Epithelial cell of proximal tubule (primary cell): ENCODE measurements around the gene IMMP2L. TPM values are rescaled to one million over a fixed set of nuclear protein-coding genes. Genes with fewer than 3 reads are reported as not detected.

ENCODE experiments used
- DNase-seq: peaks from one replicate; pipeline ENCODE4 v3.0.0-alpha.2; 2011; ENCODE audit warnings: low read depth
- H3K4me3 ChIP-seq: 2 replicates; pipeline ENCODE4 v1.5.1; 2011; ENCODE audit warnings: low read depth, mild to moderate bottlenecking, low read length
- total RNA-seq: library from RNA; depleted of rRNA; stranded (reverse); fragments of >200 nt; gene quantifications from 2 replicates; pipeline ENCODE4 v1.2.3, GENCODE V29; 2015
- TF ChIP-seq, protein P1 (sequence below): conservative IDR thresholded peaks from 2 replicates; pipeline ENCODE4 v1.5.1; 2012; ENCODE audit warnings: low read depth, mild to moderate bottlenecking, low read length

The IMMP2L gene
- total RNA-seq, 1 donor from 2014 or later: 8.4 TPM

DNA sequence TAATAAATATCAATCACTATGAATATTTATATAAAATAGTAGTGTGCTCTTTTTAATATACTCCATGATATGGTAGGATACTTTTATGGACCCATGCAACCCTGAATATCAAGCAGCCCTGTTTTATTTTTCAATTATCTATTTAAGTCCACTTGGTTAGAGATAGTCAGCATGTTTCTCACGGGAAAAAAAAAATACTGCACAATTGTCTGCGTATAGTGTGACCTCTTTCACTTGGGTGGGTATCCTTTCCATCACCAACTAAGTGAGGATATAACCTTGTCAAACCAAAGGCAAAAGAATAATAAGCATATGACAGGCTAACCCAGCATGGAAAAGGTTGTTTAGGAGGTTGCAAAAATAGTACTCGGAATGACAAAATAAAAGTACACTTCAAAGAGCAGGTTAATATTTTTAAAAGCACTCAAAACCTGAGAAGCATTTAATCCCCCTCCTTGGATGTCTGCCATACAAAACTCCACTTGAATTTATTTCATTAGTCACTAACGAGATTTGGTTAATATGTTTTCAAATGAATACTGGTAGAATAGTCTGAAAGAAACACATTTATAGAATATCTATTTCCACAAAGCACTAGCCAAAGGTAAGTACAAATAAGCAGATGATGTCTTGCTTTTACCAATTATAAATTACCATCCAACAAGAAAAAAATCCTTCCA lies 76.5 kb downstream of the IMMP2L start:
- TF ChIP-seq, protein P1, sequence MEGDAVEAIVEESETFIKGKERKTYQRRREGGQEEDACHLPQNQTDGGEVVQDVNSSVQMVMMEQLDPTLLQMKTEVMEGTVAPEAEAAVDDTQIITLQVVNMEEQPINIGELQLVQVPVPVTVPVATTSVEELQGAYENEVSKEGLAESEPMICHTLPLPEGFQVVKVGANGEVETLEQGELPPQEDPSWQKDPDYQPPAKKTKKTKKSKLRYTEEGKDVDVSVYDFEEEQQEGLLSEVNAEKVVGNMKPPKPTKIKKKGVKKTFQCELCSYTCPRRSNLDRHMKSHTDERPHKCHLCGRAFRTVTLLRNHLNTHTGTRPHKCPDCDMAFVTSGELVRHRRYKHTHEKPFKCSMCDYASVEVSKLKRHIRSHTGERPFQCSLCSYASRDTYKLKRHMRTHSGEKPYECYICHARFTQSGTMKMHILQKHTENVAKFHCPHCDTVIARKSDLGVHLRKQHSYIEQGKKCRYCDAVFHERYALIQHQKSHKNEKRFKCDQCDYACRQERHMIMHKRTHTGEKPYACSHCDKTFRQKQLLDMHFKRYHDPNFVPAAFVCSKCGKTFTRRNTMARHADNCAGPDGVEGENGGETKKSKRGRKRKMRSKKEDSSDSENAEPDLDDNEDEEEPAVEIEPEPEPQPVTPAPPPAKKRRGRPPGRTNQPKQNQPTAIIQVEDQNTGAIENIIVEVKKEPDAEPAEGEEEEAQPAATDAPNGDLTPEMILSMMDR: no peak
- no peak overlapping the region for H3K4me3 ChIP-seq
- DNase-seq: no peak

DNA sequence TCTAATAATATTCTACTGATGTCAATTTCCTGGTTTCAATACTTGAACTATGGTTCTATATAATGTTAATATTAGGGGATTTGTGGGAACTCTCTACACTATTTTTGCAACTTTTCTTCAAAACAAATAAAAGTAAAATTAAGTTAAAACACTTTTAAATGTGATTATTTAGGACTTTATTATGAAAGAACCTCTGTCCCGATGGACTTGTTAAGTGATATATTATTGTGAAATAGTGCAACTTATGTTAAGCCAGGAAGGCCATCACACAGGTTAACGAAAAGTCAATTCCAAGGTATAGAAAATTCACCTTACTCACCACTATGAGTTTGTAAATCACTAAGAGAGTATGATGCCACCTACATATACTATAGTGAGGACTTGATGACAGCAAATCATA lies 79.2 kb downstream of the IMMP2L start:
- no peak overlapping the region for H3K4me3 ChIP-seq
- TF ChIP-seq, protein P1: no peak
- DNase-seq: no peak

DNA sequence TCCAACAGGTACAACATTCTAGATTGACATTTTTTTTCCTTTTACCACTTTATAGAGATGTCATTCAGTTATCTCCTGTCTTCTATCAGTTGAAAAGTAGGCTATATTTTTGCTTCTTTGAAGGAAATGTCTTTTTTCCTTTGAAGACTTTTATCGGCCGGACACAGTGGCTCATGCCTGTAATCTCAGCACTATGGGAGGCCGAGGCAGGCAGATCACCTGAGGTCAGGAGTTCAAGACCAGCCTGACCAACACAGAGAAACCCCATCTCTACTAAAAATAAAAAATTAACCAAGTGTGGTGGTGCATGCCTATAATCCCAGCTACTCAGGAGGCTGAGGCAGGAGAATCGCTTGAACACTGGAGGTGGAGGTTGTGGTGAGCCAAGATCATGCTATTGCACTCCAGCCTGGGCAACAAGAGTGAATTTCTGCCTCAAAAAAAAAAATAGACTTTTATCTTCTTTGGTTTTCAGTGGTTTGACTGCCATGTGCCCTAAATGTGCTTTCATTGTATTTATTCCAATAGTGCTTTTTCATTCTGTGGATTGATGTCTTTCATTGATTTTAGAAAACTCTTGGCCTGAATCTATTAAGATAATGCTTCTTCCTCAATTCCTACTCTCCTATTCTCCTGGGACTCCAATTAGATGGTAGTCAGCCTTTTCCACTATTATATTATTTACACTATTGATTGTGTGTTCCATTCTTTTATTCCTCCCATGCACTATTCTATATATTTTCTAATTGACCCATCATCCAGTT lies 84.6 kb downstream of the IMMP2L start:
- TF ChIP-seq, protein P1: no peak
- DNase-seq: no peak
- no peak overlapping the region for H3K4me3 ChIP-seq

DNA sequence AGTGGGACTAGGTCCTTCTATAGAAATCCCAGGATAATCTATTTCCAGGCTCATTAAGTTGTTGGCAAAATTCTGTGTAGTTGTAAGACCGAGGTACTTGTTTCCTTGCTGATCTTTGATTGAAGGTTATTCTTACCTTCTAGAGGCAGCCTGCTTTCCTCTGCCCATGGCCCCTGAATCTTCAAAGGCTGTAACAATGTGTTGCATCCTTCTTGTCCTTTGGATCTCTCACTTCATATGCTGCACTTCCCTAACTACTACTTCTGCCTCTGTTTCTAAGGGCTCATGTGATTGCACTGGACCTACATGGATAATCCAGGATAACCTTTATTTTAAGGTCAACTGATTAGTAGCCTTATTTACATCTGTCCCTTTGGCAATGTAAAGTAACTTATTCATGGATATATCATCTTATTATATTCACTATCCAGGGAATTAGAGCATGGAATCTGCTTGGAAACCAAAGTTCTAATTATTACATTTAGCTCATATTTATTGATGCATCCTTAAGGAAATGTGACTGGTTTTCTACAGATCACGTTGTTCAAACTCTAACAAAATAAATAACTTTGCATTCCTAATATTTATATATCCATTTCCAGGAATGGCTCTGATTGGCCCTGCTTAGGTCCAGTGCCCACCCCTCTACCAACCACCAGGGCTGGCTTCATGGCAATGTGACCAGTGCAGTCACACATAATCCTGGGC lies 85.6 kb downstream of the IMMP2L start:
- DNase-seq: no peak
- H3K4me3 ChIP-seq: no peak overlapping the region
- TF ChIP-seq, protein P1: no peak

DNA sequence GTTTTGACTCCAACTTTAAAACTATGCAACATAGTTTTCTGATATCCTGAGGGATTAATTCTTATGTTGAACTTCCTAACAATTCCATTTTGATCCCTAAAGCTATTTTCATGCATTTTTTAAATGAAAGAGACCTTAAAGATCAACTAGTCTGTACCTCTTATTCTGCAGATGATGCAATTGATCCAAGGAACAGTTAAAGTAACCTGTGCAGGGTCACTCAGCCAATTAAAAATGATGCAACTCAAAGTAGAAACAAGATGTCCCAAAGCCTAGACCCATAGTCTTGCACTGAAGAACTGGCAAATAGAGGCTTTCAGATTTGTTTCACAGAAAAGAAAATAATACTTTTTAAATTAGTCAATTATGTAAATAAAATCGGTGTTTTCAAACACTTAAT lies 86.3 kb downstream of the IMMP2L start:
- H3K4me3 ChIP-seq: no peak overlapping the region
- TF ChIP-seq, protein P1: no peak
- DNase-seq: no peak

DNA sequence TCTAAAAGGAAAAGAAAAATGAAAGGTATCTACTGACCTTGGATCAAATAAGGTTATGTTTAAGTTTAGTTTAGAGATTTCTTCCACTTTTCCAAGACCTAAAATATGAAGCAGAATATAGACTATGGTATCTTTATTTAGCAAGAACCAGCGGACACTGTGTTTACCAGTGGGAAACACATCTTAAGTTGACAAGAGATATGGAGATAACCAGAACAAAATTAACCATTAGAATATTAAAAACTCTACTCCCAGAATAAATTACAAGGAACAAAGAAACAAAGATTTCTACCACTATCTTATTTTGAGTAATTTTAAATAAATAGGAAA lies 86.9 kb downstream of the IMMP2L start:
- TF ChIP-seq, protein P1: no peak
- no peak for DNase-seq
- H3K4me3 ChIP-seq: no peak overlapping the region
